ENCODE measurements around the gene SPRED1.

The SPRED1 gene

DNA sequence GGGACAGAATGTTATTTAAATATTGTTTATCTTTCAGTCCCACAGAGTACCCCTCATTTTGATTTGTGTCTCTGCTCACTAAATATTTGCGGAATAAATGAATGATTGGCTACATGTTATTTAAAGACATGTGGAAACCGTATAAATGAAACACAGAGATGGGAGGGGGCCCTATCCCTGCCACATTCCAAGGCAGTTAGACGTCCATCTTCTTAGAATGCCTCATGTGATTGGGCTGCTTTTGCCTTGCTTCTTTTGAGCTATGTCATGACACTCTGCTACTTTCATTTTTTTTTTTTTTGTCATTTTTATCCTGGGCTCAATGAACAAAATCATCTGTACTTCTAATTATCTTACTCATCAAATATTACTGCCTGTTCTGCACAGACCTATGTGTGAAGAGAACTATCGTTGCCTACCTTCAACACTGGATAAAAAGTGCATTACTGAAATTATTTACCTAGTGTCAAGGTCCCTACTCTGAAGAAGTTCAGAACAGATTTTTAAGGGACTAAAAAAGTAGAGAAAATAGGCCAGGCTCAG lies 117.4 kb downstream of the SPRED1 start:
- no peak for DNase-seq

DNA sequence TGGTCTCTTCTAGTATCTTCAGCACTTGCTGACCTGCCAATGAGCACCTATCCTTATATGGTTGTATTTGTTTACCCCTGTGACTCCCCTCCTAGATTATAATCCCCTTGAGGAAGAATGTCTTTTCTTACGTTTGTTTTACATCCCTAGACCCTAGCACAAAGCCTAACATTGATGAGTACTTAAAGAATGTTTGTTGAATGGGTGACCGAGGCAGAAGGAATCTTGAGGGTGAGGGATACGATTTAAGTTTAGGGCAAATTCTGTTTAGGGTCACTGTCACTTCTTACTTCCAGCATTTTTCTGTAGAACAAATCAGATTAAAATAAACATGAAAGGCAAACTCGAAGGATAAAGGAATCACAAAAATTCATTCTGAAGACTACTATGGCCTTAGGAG lies 120.4 kb downstream of the SPRED1 start:
- DNase-seq = no peak

DNA sequence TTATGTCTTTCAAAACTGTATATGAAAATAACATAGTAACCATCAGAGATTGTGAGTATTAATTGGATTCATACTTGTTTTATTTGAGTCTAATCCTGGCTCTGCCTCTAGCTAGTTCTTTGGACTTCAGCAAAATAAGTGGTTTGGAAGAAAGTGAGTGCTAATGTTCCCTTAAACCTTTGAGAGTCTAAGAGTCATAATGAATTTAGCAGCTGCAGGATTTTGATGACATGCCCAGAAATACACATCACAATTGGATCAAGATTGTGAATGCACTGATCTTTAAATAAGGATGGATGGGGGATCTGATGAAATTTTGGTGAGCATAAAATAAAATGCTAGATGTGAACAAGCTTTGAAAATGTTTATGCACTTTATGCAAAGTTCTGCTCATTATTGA lies 121.4 kb downstream of the SPRED1 start:
- no peak for DNase-seq

DNA sequence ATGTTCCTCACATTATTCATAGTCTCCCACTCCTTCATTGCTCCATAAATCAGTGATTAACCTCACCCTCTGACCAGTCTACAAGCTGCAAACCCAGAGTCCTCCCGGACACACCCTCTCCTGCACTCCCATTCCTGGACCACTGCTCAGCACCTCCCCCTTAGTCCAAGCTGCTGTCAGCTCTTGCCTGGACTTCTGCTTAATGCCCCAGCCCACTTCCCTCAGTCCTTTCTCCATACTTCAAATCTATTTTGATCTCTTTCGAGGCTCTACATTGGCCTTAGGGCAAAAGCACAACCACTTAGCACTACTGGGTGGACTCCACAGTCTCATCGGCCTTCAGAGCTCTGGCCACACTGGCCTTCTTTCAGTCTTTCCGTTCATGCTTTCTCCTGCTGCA lies 121.9 kb downstream of the SPRED1 start:
- DNase-seq = no peak

DNA sequence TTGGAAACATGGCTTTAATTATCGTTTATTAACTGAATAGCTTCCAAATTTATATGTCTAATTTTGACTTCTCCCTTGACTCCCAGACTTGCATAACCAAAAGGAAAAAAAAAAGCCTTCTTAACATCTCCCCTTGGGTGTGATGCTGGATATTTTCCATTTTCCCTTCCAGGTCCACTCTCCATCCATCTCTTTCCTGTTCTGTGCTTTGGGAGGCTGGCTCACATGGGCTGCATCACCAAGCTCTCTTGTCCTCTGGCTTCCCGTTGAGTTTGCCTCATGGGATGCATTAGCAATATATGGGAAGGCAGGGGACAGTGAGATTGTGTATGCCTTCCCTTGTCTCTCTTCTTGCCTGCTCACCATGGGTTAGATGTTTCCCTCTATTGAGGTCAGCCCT lies 123.4 kb downstream of the SPRED1 start:
- DNase-seq = no peak

DNA sequence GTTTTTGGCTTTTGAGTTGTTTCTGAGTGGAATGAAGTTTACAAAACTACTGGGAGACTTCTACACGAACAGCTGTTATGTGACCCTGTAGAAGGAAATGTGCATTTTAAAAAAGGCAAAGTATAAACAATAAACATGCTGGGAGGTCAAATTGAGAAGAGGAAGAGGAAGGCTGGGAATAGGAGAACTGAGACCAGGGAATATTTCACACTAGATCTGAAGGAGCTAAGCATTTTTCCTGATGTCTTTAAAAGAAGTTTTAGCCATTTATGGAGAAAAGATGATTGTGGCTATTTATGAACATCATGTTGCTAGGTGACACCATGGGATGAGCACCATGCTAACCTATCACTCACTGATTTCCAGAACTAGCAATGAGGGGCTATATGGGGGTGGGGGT lies 125.0 kb downstream of the SPRED1 start:
- no peak for DNase-seq

DNA sequence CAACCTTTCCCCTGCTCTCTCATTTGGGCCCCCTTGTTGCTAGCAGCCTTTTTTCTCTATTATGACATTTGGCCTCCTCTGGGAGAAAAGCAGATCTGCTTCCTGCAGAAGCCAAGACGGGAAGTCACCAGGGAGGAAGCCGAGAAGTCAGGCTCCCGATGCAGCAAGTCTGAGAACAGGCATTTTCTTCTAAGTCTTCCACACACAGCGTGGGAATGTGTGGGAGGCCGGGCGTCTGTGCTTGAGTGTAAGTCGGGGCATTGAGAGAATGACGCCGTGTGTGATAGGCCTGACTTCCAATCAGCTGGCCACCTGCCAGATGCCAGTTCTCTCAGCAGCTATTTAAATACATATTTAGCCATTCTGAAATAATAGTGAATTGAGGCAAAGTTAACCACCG lies 125.5 kb downstream of the SPRED1 start:
- no peak for DNase-seq

DNA sequence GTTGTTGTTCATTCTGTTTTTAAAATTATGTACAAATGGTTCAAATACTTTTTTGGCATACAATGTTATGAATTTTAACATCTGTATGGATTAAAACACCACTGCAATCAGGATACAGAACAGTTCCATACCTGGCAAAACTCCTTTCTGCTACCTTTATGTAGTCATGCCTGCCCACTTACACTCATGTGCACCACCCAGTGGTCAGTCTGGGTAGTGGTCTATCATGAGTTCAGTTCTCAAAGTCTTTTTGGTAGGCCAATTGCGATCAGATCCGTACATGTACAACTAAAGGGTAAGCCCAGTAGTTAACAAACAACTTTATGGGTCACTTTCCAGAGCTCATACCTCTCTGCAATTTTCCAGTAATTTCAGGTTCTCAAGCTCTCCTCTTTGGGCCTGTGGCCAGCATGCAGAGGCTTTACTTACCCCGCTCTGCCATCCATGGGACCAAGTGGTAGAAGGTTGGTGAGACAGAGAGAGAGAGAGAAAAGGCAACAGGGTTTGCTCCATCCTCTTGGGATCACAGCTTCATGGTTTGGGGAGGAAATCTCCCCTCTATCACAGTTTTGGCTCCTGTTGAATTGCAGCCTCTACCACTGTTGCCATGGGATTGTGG lies 137.4 kb downstream of the SPRED1 start:
- DNase-seq = no peak

DNA sequence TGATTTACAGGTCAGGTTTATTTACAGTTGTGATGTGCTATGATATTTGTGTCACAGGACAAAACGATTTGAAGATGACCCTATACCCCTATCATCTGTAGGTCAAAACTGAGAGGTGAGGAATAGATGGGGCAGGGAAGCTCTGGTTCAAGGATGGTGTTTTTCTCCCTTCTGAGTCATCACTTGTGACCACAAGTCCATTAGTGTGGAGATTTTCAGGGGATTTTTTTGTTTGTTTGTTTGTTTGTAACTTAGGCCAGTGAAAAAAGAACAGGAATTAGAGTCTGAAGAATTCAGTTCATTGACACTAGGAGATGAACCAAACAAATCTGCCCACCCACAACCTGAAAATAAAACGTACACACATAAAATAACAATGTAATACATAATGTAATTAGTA lies 138.6 kb downstream of the SPRED1 start:
- DNase-seq = no peak

DNA sequence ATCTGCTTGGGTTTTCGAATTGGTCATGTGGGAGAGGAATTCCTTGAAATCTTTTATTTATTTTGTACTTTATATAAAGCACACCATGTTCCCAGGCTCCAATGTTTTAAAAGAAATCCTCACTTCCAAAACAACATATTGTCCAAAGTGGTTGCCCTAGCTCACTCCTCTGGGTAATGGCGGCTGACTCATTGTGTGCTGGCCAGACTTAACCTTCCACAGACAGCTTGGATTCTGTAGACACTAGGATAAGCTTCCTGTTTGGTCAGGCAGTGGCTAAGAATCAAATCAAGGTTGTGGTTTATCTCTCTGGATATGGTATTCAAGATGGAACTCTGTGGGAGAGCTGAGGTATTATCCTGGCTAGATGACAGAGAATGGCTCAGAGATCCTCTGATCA lies 145.5 kb downstream of the SPRED1 start:
- DNase-seq = no peak

DNA sequence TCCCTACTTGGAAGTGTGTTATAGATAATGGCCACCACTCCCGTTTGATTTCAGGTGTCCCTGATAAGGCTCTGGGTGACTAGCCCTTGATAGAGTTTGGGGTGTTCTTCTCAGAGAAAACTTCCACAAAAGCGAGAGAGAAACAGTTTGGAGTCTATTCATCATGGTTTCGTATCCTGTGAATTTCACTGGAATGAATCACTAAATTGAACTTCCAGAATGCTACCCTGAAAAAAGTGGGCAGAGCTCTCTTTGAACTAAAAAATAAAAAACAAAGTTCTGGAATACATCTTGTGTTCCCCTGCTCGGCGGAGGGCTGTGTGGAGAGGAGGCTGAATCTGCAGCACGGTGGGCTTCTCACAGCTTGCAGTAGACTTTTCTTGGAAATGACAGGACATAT lies 148.5 kb downstream of the SPRED1 start:
- DNase-seq = no peak

DNA sequence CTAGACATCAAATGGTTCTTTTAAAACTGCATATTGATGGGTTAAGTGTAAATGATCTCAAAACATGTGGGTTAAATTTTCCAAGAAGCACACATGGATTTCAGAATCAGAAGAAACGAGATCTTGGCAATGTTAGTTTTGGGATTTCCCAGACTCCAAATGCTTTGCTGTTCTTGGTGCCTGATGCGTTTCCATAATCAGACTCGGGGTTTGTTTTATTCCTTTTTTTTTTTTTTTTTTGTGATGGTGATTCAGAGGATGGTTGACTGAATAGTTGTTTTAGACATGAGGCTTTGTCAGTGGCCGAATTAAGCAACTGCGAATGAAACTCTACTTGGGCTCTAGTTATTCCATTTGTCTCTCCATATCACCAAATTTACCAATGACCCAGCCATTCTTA lies 149.1 kb downstream of the SPRED1 start:
- no peak for DNase-seq

DNA sequence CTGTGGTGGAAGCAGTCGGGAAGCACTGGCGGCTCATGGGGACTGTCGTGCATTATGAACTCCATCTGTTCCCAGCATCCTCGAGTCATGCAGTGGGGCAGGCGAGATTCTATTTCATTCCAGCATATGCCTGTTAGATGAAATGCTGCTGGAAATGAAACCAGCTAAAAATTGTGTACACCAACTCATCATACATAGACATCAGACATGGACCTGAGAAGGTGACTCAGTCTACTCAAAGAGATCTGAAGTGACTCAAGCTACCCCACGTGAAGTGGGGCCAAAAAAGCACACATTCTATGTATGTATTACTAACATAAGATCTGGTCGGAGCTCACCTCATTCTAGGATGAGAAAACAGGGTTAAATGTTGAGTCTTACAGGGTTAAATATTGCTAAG lies 153.8 kb downstream of the SPRED1 start:
- no peak for DNase-seq

Measured in DMS 273 treated with DMSO at 0.1 percent for 48 hours (cell line).